ENCODE measurements around the gene TEKT1.

- TF ChIP-seq CTCF (IDR thresholded peaks at IDR 0.05) (no peak), POLR2A (IDR thresholded peaks at IDR 0.05) (no peak)
Observed at GRCh38 chr17:6753546-6753945, 78.0 kb downstream of the TEKT1 start.
